IPS DF 19.7 (cell line): ENCODE data around the gene TRPM7.
"Not testable (repeated sequence)": the region's sequence is repeated elsewhere in the genome, so short reads cannot be mapped to it uniquely, and the experiment has no call there.

Experiments
- DNase-seq: peaks from one replicate; pipeline ENCODE4 v3.0.0-alpha.2; 2013; ENCODE audit warnings: low read depth, low spot score

TRPM7 gene

GRCh38 chr15:50670115-50670514, 16.5 kb downstream of the TRPM7 start:
- no peak for DNase-seq

GRCh38 chr15:50669611-50670010, 17.0 kb downstream of the TRPM7 start:
- no peak for DNase-seq

- DNase-seq, result no peak
Observed at GRCh38 chr15:50665938-50666337, 20.7 kb downstream of the TRPM7 start.

- no peak for DNase-seq
Observed at GRCh38 chr15:50655555-50655954, 31.0 kb downstream of the TRPM7 start.

GRCh38 chr15:50653156-50653743, 33.3 kb downstream of the TRPM7 start:
- no peak for DNase-seq

- peak; percentile 9 for DNase-seq
Observed at GRCh38 chr15:50652671-50653070, 33.9 kb downstream of the TRPM7 start.

GRCh38 chr15:50641318-50641717, 45.3 kb downstream of the TRPM7 start:
- DNase-seq, result no peak

- no peak for DNase-seq
Observed at GRCh38 chr15:50636146-50636545, 50.5 kb downstream of the TRPM7 start.

- no peak for DNase-seq
Observed at GRCh38 chr15:50633653-50634052, 52.9 kb downstream of the TRPM7 start.

GRCh38 chr15:50628421-50628820, 58.2 kb downstream of the TRPM7 start:
- no peak for DNase-seq

GRCh38 chr15:50627351-50628055, 59.1 kb downstream of the TRPM7 start:
- DNase-seq, result no peak

GRCh38 chr15:50624616-50625168, 61.9 kb downstream of the TRPM7 start:
- DNase-seq, result no peak

GRCh38 chr15:50622361-50622943, 64.1 kb downstream of the TRPM7 start:
- DNase-seq, result not testable (repeated sequence)

- DNase-seq, result not testable (repeated sequence)
Observed at GRCh38 chr15:50616960-50617359, 69.6 kb downstream of the TRPM7 start.

- DNase-seq, result not testable (repeated sequence)
Observed at GRCh38 chr15:50616554-50616953, 70.0 kb downstream of the TRPM7 start.

GRCh38 chr15:50613600-50613999, 73.0 kb downstream of the TRPM7 start:
- no peak for DNase-seq

- no peak for DNase-seq
Observed at GRCh38 chr15:50607129-50607528, 79.5 kb downstream of the TRPM7 start.

GRCh38 chr15:50605462-50605861, 81.1 kb downstream of the TRPM7 start:
- no peak for DNase-seq

GRCh38 chr15:50602028-50602427, 84.6 kb downstream of the TRPM7 start:
- not testable (repeated sequence) for DNase-seq

GRCh38 chr15:50594311-50594710, 92.3 kb downstream of the TRPM7 start:
- no peak for DNase-seq

- DNase-seq, result no peak
Observed at GRCh38 chr15:50593761-50594160, 92.8 kb downstream of the TRPM7 start.

GRCh38 chr15:50590288-50590687, 96.3 kb downstream of the TRPM7 start:
- no peak for DNase-seq

GRCh38 chr15:50577492-50577891, 109.1 kb downstream of the TRPM7 start:
- no peak for DNase-seq
